Psoas muscle (tissue), 8 donors: ENCODE measurements around the gene CDH18. TPM values are rescaled to one million over a fixed set of nuclear protein-coding genes. Genes with fewer than 3 reads are reported as not detected.

Experiments
- ATAC-seq, 4 donors: fragments of 200-7000 bp; cut with Tn5 transposase; one replicate each; pipeline ENCODE4 v1.9.1; 2020; ENCODE audit warnings: moderate library complexity in 3 of 4, mild to moderate bottlenecking in 2 of 4
- DNase-seq, 2 donors: peaks; one replicate each; pipeline ENCODE4 v3.0.0-alpha.2; 2020
- H3K27ac ChIP-seq: fragments of 200-600 bp; one replicate; pipeline ENCODE4 v1.8.0; 2022
- H3K27me3 ChIP-seq, 3 donors: fragments of 200-600 bp in 1 of 3; one replicate each; pipeline versions ENCODE4 v1.6.1 to v1.8.0; 2013 to 2022; ENCODE audit warnings: low read length in 2 of 3, mild to moderate bottlenecking in 2 of 3, moderate library complexity in 1 of 3; ENCODE audit not compliant: insufficient read depth in 3 of 3
- H3K36me3 ChIP-seq, 2 donors: fragments of 200-600 bp in 1 of 2; one replicate each; pipeline versions ENCODE4 v1.6.1 to v1.8.0; 2013 to 2022; ENCODE audit warnings: low read depth in 1 of 2, mild to moderate bottlenecking in 1 of 2, moderate library complexity in 1 of 2; ENCODE audit not compliant: insufficient read depth in 1 of 2
- H3K4me1 ChIP-seq: fragments of 200-600 bp; one replicate; pipeline ENCODE4 v1.8.0; 2022
- H3K4me3 ChIP-seq: fragments of 200-600 bp; one replicate; pipeline ENCODE4 v1.8.0; 2022; ENCODE audit warnings: mild to moderate bottlenecking
- H3K9me3 ChIP-seq: fragments of 200-600 bp; one replicate; pipeline ENCODE4 v1.8.0; 2022
- CTCF ChIP-seq: fragments of 200-600 bp; IDR thresholded peaks from one replicate; pipeline ENCODE4 v1.8.0; 2022; ENCODE audit warnings: antibody characterized with exemption
- WGBS, 3 donors: extraction: QIAGEN DNeasy Blood & Tissue Kit; methylation state at CpG; one replicate each; pipeline versions ENCODE4 v1.1.6 to v1.1.7; 2013; 5-methylcytosine and 5-hydroxymethylcytosine counted together
- intact Hi-C, 2 donors: fragments of 100-400 bp; cut with DNase I; formaldehyde crosslinking; loops; one replicate each; pipeline versions ENCODE4 v1.11.0 to v1.14.2; 2022
- polyA plus RNA-seq, 3 donors: library from polyadenylated mRNA; stranded (reverse); fragments of 200-250 nt; gene quantifications; one replicate each; pipeline ENCODE4 v1.2.3, GENCODE V29; 2013
- total RNA-seq, 4 donors: library from RNA; stranded (reverse); fragmentation: NEBNext Ultra II Directional in 2 of 4; extraction: Animal tissue kit (Norgen Biotek cat#: 25700) in 2 of 4; gene quantifications; one replicate each; pipeline versions ENCODE4 v1.2.1 to v1.2.4, GENCODE V29; 2021 to 2023
- donor health status: healthy with polysubstance abuse.
- donor health status: DM: no; HTN: no; CAD: no; lungs with moderate emphysema.
- donor health status: Bipolar disorder and iron deficiency.
- donor health status: healthy.
- donor health status: DM: yes; HTN: yes; CAD: no.
- donor health status: DM: no; HTN: no; CAD: no.
- donor health status: DM: no; HTN: no; CAD: no.
- donor health status: DM: yes; HTN: yes; CAD: no.

The CDH18 gene
- total and polyA plus RNA-seq, 7 donors = 0.03 TPM; not detected in 5

GRCh38 chr5:19978476-19978875 is 9.5 kb downstream of the CDH18 start:
- H3K4me3 ChIP-seq = no peak overlapping the region
- H3K27ac ChIP-seq = no peak overlapping the region
- no peaks in the 10 kb centered on the region for H3K4me1 ChIP-seq
- H3K27me3 ChIP-seq = no peaks in the 10 kb centered on the region
- DNase-seq (no peak), ATAC-seq (no peak)
- intact Hi-C loops = no loop called here
- no peak for TF ChIP-seq CTCF
- H3K9me3 ChIP-seq = no peaks in the 10 kb centered on the region
- WGBS, 3 donors = 26 to 35% (median 34%) methylated on average over 1 to 2 of the region's 2 CpGs
- no peaks in the 10 kb centered on the region for H3K36me3 ChIP-seq

- intact Hi-C loops = no loop called here
- no peak overlapping the region for H3K27ac ChIP-seq
- H3K27me3 ChIP-seq = no peaks in the 10 kb centered on the region
- H3K9me3 ChIP-seq = no peaks in the 10 kb centered on the region
- no peak overlapping the region for H3K4me3 ChIP-seq
- DNase-seq (no peak), ATAC-seq (no peak)
- TF ChIP-seq CTCF = no peak
- no peaks in the 10 kb centered on the region for H3K4me1 ChIP-seq
- WGBS, 3 donors = 16 to 23% (median 17%) methylated on average over 2 of the region's 2 CpGs
- H3K36me3 ChIP-seq = no peaks in the 10 kb centered on the region
These were observed 10.9 kb downstream of the CDH18 start for GRCh38 chr5:19977099-19977498.

- no peak for TF ChIP-seq CTCF
- Histone ChIP-seq H3K27me3 (no peaks in the 10 kb centered on the region), H3K27ac (no peak overlapping the region), H3K36me3 (no peaks in the 10 kb centered on the region), H3K9me3 (no peaks in the 10 kb centered on the region), H3K4me3 (no peak overlapping the region), H3K4me1 (no peaks in the 10 kb centered on the region)
- DNase-seq (no peak), ATAC-seq (no peak)
- intact Hi-C loops = no loop called here
- 46 to 66% (median 55%) methylated on average over 4 of the region's 4 CpGs for WGBS, 3 donors
These were observed 12.2 kb downstream of the CDH18 start for GRCh38 chr5:19975795-19976194.

GRCh38 chr5:19960451-19960850 is 27.5 kb downstream of the CDH18 start:
- DNase-seq = no peak
- no peaks in the 10 kb centered on the region for H3K9me3 ChIP-seq
- 75 to 82% (median 82%) methylated on average over 11 of the region's 11 CpGs for WGBS, 3 donors
- no peak for TF ChIP-seq CTCF
- H3K27me3 ChIP-seq = no peaks in the 10 kb centered on the region
- H3K36me3 ChIP-seq = no peaks in the 10 kb centered on the region
- intact Hi-C loops = no loop called here
- H3K4me1 ChIP-seq = no peaks in the 10 kb centered on the region
- H3K4me3 ChIP-seq = no peak overlapping the region
- ATAC-seq = no peak
- H3K27ac ChIP-seq = no peak overlapping the region

- Histone ChIP-seq H3K4me3 (no peak overlapping the region), H3K27me3 (no peaks in the 10 kb centered on the region), H3K9me3 (no peaks in the 10 kb centered on the region), H3K4me1 (no peaks in the 10 kb centered on the region), H3K36me3 (no peaks in the 10 kb centered on the region), H3K27ac (no peak overlapping the region)
- ATAC-seq (no peak), DNase-seq (no peak)
- intact Hi-C loops = no loop called here
- 70 to 78% (median 72%) methylated on average over 2 of the region's 2 CpGs for WGBS, 3 donors
- TF ChIP-seq CTCF = no peak
These were observed 28.1 kb downstream of the CDH18 start for GRCh38 chr5:19959830-19960384.
